A673 (cell line): ENCODE data around the gene SART1. TPM values are rescaled to one million over a fixed set of nuclear protein-coding genes. Genes with fewer than 3 reads are reported as not detected.

Experiments
- BruUV-seq: library from RNA; stranded (reverse); fragments of 400-500 nt; replicated peaks from 2 replicates; lab custom pipeline; 2021; lab: Mats Ljungman, UMichigan
- CTCF ChIA-PET: fragments of 300-600 bp; sonication (Branson Sonifier 250); formaldehyde crosslinking; loops from one replicate; lab custom pipeline; 2022; ENCODE audit warnings: antibody characterized with exemption; lab: Charles Lee
- POLR2A ChIA-PET: fragments of 300-600 bp; sonication (Branson Sonifier 250); formaldehyde crosslinking; loops from one replicate; lab custom pipeline; 2022; ENCODE audit warnings: antibody characterized with exemption; ENCODE audit not compliant: low non-redundant PET; lab: Charles Lee
- DNase-seq: peaks from one replicate; pipeline ENCODE4 v3.0.0-alpha.2; 2015; ENCODE audit warnings: low spot score
- H3K27ac ChIP-seq: fragments of 200-600 bp; sonication (generic); 2 replicates; pipeline ENCODE4 v1.5.1; 2016; ENCODE audit warnings: mixed run types, low read depth, mild to moderate bottlenecking, mixed read lengths, antibody characterized with exemption, low read length; ENCODE audit not compliant: poor library complexity, severe bottlenecking
- H3K27me3 ChIP-seq: fragments of 200-600 bp; sonication (generic); replicated peaks from 2 replicates; pipeline ENCODE4 v1.6.1; 2017; ENCODE audit warnings: mixed run types, low read depth, mild to moderate bottlenecking, mixed read lengths, antibody characterized with exemption, low read length; ENCODE audit not compliant: insufficient read depth, poor library complexity
- H3K36me3 ChIP-seq: fragments of 200-600 bp; sonication (generic); 2 replicates; pipeline ENCODE4 v1.6.1; 2016; ENCODE audit warnings: mixed run types, mild to moderate bottlenecking, mixed read lengths, antibody characterized with exemption, low read length; ENCODE audit not compliant: insufficient read depth, poor library complexity, severe bottlenecking
- H3K4me1 ChIP-seq: fragments of 200-600 bp; sonication (generic); 2 replicates; pipeline ENCODE4 v1.6.1; 2017; ENCODE audit warnings: mixed run types, mild to moderate bottlenecking, mixed read lengths, antibody characterized with exemption, low read length; ENCODE audit not compliant: insufficient read depth, poor library complexity, severe bottlenecking
- H3K4me3 ChIP-seq: fragments of 200-600 bp; sonication (generic); 2 replicates; pipeline ENCODE4 v1.5.1; 2016; ENCODE audit warnings: low read depth, mixed run types, mild to moderate bottlenecking, mixed read lengths, low read length; ENCODE audit not compliant: poor library complexity, severe bottlenecking
- H3K9me3 ChIP-seq: fragments of 200-600 bp; sonication (generic); 2 replicates; pipeline ENCODE4 v1.6.1; 2016; ENCODE audit warnings: mixed run types, low read depth, mild to moderate bottlenecking, mixed read lengths, antibody characterized with exemption, low read length; ENCODE audit not compliant: poor library complexity, severe bottlenecking
- CTCF ChIP-seq: fragments of 300-800, 200-600 bp; sonication (generic); conservative IDR thresholded peaks from 2 replicates; pipeline ENCODE4 v1.5.1; 2017; ENCODE audit warnings: low read depth, mild to moderate bottlenecking, antibody characterized with exemption, low read length, moderate library complexity, mixed read lengths
- EZH2 ChIP-seq: fragments of 200-600 bp; sonication (generic); IDR thresholded peaks from 2 replicates; pipeline ENCODE4 v1.6.1; 2017; ENCODE audit warnings: borderline replicate concordance, low read depth, mild to moderate bottlenecking, mixed read lengths, antibody characterized with exemption, low read length; ENCODE audit not compliant: poor library complexity, severe bottlenecking
- intact Hi-C: fragments of 100-400 bp; cut with micrococcal nuclease; formaldehyde crosslinking; loops from one replicate; pipeline ENCODE4 v1.10.0; 2022; ENCODE audit not compliant: unreplicated experiment
- total RNA-seq: library from RNA; stranded (reverse); gene quantifications from 2 replicates; pipeline ENCODE4 v1.2.3, GENCODE V29; 2021

The SART1 gene
- total RNA-seq, 1 experiment from 2014 or later, result 96.3 TPM

DNA sequence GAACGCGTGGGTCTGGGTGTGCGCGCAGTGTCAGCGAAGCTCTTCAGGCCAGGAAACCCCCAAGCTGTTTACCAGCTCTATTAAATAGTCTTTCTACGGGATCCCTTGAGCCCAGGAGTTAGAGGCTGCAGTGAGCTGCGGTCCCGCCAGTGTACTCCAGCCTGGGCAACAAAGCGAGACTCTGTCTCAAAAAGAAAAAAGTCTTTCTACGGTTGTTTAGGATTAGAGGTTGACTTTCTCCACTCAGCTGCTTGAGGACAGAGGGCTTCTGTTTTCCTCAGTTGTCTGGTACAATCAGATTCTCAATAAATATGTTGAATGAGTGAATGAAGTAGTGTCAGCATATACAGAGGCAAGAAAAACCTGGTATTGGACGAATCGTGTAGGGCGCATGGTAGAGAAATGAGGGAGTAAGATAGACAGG is 619 bp downstream of the SART1 start:
- peaks cover 8% of the 10 kb centered on the region for H3K4me1 ChIP-seq
- H3K27ac ChIP-seq, result peak overlapping the region; percentile 94
- TSS peak; percentile 50 for BruUV-seq
- intact Hi-C loops, result loop anchor here (5.0 kb wide), 1 partner anchor 40 kb away; the partner anchor contains the start of genes BANF1 and EIF1AD
- no peak for DNase-seq
- ChIA-PET POLR2A (no interaction called here), CTCF (interaction anchor here (0.6 kb wide), 1 partner anchor 243 kb away, joined by 3 read pairs; no protein-coding TSS in a partner anchor)
- TF ChIP-seq EZH2, result no peak
- no peak for TF ChIP-seq CTCF
- peaks cover 36% of the 10 kb centered on the region for H3K36me3 ChIP-seq
- no peaks in the 10 kb centered on the region for H3K27me3 ChIP-seq
- H3K9me3 ChIP-seq, result no peaks in the 10 kb centered on the region
- peak overlapping the region; percentile 88 for H3K4me3 ChIP-seq

GRCh38 chr11:65964906-65965305 is 3.4 kb downstream of the SART1 start:
- intact Hi-C loops, result loop anchor here (5.0 kb wide), 1 partner anchor 37 kb away; the partner anchor contains the start of genes BANF1 and EIF1AD
- POLR2A ChIA-PET, result interaction anchor here (0.6 kb wide), 1 partner anchor 92 kb away, joined by 8 read pairs; the partner anchor contains the start of gene EFEMP2
- DNase-seq, result no peak
- Histone ChIP-seq H3K9me3 (no peaks in the 10 kb centered on the region), H3K27ac (no peak overlapping the region), H3K4me3 (no peak overlapping the region), H3K36me3 (peaks cover 58% of the 10 kb centered on the region), H3K4me1 (peaks cover 8% of the 10 kb centered on the region), H3K27me3 (no peaks in the 10 kb centered on the region)
- CTCF ChIA-PET, result interaction anchor here (0.6 kb wide), 1 partner anchor 37 kb away, joined by 3 read pairs; the partner anchor contains the start of gene BANF1
- TF ChIP-seq CTCF (no peak), EZH2 (no peak)
- no TSS peak for BruUV-seq

DNA sequence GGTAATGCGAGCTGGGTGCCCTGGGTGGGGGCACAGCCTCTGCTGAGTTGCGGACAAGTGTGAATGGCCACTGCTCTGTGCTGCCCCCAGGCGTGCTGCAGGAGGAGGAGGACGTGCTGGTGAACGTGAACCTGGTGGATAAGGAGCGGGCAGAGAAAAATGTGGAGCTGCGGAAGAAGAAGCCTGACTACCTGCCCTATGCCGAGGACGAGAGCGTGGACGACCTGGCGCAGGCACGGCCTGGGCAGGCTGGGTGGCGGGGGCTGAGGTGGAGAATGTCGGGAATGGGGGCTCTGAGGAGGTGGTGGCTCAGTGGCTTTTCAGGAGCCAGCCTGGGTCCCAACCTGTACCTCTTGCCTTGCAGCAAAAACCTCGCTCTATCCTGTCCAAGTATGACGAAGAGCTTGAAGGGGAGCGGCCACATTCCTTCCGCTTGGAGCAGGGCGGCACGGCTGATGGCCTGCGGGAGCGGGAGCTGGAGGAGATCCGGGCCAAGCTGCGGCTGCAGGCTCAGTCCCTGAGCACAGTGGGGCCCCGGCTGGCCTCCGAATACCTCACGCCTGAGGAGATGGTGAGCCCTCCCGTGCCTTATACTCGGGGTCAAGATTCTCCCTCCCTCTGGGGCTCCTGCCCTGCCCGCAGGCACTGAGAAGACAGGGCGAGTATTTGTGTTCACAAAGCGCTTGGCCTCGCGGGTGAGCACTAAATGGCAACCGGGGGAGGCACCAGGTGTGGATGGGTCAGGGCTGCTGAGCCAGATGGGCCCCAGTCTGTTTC is 4.6 kb downstream of the SART1 start:
- no peaks in the 10 kb centered on the region for H3K9me3 ChIP-seq
- TSS peak; percentile 32 for BruUV-seq
- no peak overlapping the region for H3K4me3 ChIP-seq
- no peak for DNase-seq
- H3K27me3 ChIP-seq, result no peaks in the 10 kb centered on the region
- H3K4me1 ChIP-seq, result peaks cover 8% of the 10 kb centered on the region
- CTCF ChIA-PET, result no interaction called here
- intact Hi-C loops, result no loop called here
- H3K27ac ChIP-seq, result no peak overlapping the region
- no peak for TF ChIP-seq EZH2
- no peak for TF ChIP-seq CTCF
- POLR2A ChIA-PET, result no interaction called here
- H3K36me3 ChIP-seq, result peaks cover 58% of the 10 kb centered on the region
